Measurements from ENCODE around the gene NFKBIL1.

DNA sequence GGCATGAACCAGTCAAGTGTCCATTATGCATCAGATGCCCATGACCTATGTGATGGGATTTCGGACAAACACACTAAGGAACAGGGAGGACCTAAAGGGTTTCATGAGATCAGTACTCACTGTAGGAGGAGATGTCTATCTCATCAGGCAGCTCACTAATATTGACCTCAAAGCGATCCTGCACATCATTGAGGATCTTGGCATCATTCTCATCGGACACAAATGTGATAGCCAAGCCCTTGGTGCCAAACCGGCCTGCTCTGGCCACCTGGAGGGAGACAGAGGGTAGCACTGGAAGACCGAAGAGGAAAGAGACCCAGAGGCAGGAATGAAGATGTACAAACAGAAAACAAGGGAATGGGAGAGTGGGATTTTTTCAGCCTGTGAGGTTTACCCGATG is 16.7 kb upstream of the NFKBIL1 start:
- TF ChIP-seq, protein P1, sequence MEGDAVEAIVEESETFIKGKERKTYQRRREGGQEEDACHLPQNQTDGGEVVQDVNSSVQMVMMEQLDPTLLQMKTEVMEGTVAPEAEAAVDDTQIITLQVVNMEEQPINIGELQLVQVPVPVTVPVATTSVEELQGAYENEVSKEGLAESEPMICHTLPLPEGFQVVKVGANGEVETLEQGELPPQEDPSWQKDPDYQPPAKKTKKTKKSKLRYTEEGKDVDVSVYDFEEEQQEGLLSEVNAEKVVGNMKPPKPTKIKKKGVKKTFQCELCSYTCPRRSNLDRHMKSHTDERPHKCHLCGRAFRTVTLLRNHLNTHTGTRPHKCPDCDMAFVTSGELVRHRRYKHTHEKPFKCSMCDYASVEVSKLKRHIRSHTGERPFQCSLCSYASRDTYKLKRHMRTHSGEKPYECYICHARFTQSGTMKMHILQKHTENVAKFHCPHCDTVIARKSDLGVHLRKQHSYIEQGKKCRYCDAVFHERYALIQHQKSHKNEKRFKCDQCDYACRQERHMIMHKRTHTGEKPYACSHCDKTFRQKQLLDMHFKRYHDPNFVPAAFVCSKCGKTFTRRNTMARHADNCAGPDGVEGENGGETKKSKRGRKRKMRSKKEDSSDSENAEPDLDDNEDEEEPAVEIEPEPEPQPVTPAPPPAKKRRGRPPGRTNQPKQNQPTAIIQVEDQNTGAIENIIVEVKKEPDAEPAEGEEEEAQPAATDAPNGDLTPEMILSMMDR (IDR thresholded peaks at IDR 0.05), result no peak; the same call in 1 of the 2 replicates
- TF ChIP-seq, protein P2, sequence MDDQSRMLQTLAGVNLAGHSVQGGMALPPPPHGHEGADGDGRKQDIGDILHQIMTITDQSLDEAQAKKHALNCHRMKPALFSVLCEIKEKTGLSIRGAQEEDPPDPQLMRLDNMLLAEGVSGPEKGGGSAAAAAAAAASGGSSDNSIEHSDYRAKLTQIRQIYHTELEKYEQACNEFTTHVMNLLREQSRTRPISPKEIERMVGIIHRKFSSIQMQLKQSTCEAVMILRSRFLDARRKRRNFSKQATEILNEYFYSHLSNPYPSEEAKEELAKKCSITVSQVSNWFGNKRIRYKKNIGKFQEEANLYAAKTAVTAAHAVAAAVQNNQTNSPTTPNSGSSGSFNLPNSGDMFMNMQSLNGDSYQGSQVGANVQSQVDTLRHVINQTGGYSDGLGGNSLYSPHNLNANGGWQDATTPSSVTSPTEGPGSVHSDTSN (IDR thresholded peaks at IDR 0.05), result no peak
- TF ChIP-seq EP300 (IDR thresholded peaks at IDR 0.05; ENCODE audit: borderline replicate concordance in 1 of 2, low read depth in 1 of 2, low read length in 1 of 2), result no peak
